Measurements from ENCODE around the gene CARF.

DNA sequence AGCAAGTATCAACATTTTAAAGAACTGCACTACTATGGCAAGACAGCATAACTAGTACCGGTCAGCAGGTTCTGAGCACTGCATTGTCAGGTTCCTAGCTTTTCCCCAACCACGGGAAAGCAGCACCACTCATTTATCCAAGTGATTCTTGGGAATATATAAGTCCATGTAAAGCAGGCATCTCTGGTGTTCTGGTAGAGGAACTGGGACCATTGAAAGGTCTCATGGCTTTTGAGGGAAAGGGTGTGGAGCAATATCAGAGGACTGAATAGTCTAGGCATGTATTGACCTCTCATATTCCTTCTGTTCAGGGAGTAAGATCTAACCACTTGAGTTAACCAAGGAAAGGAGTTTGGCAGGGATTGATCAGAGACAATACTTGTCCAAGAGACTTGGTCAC lies 34.4 kb upstream of the CARF start:
- TF ChIP-seq GLI2 (tag by site-specific recombination; IDR thresholded peaks at IDR 0.05; ENCODE audit: borderline replicate concordance, low read depth) (no peak), ZNF654 (tag by site-specific recombination; IDR thresholded peaks at IDR 0.05; ENCODE audit: low read depth) (no peak), ZNF701 (tag by site-specific recombination; IDR thresholded peaks at IDR 0.05) (no peak)
- TF ChIP-seq, protein P1, sequence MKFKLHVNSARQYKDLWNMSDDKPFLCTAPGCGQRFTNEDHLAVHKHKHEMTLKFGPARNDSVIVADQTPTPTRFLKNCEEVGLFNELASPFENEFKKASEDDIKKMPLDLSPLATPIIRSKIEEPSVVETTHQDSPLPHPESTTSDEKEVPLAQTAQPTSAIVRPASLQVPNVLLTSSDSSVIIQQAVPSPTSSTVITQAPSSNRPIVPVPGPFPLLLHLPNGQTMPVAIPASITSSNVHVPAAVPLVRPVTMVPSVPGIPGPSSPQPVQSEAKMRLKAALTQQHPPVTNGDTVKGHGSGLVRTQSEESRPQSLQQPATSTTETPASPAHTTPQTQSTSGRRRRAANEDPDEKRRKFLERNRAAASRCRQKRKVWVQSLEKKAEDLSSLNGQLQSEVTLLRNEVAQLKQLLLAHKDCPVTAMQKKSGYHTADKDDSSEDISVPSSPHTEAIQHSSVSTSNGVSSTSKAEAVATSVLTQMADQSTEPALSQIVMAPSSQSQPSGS (tag by site-specific recombination; IDR thresholded peaks at IDR 0.05; ENCODE audit: low read depth) = no peak

Data from HEK293 (cell line).